Measurements from ENCODE around the gene R3HDM4. TPM values are rescaled to one million over a fixed set of nuclear protein-coding genes. Genes with fewer than 3 reads are reported as not detected.

Gene R3HDM4
- total RNA-seq, 1 experiment from 2014 or later: 54.0 TPM

- no peaks in the 10 kb centered on the region for H3K4me1 Mint-ChIP-seq (ENCODE audit: low read depth, unreplicated experiment)
- BruUV-seq (replicated peaks): no TSS peak
- H3K36me3 Mint-ChIP-seq (ENCODE audit: insufficient read depth, unreplicated experiment): peaks cover 6% of the 10 kb centered on the region
- DNase-seq: no peak
- no peak for TF ChIP-seq CTCF (IDR thresholded peaks at IDR 0.05; ENCODE audit: unreplicated experiment)
- H3K9me3 Mint-ChIP-seq (ENCODE audit: low read depth, unreplicated experiment): no peaks in the 10 kb centered on the region
- peaks cover 16% of the 10 kb centered on the region for H3K27me3 Mint-ChIP-seq (ENCODE audit: unreplicated experiment)
- H3K27ac Mint-ChIP-seq (ENCODE audit: unreplicated experiment): no peak overlapping the region
- CTCF ChIA-PET: interaction anchor here (0.6 kb wide), 1 partner anchor 387 kb away, joined by 3 read pairs; no protein-coding TSS in a partner anchor
- intact Hi-C loops (cut with micrococcal nuclease; ENCODE audit: unreplicated experiment): no loop called here
- H3K4me3 Mint-ChIP-seq (ENCODE audit: low read depth, unreplicated experiment): no peak overlapping the region
Observed at GRCh38 chr19:933553-933882, 20.5 kb upstream of the R3HDM4 start.

GRCh38 chr19:932648-933552 lies 19.9 kb upstream of the R3HDM4 start:
- intact Hi-C loops (cut with micrococcal nuclease; ENCODE audit: unreplicated experiment): no loop called here
- Mint-ChIP-seq H3K9me3 (ENCODE audit: low read depth, unreplicated experiment) (no peaks in the 10 kb centered on the region), H3K36me3 (ENCODE audit: insufficient read depth, unreplicated experiment) (peaks cover 6% of the 10 kb centered on the region), H3K4me3 (ENCODE audit: low read depth, unreplicated experiment) (no peak overlapping the region), H3K4me1 (ENCODE audit: low read depth, unreplicated experiment) (no peaks in the 10 kb centered on the region), H3K27me3 (ENCODE audit: unreplicated experiment) (peaks cover 16% of the 10 kb centered on the region), H3K27ac (ENCODE audit: unreplicated experiment) (no peak overlapping the region)
- no TSS peak for BruUV-seq (replicated peaks)
- no peak for TF ChIP-seq CTCF (IDR thresholded peaks at IDR 0.05; ENCODE audit: unreplicated experiment)
- peak; percentile 31 for DNase-seq
- CTCF ChIA-PET: interaction anchor here (0.6 to 0.9 kb wide), 2 partner anchors 29 to 387 kb away, joined by 3 to 8 read pairs; no protein-coding TSS in a partner anchor

- no peak overlapping the region for H3K27ac Mint-ChIP-seq (ENCODE audit: unreplicated experiment)
- CTCF ChIA-PET: interaction anchor here (0.9 kb wide), 1 partner anchor 30 kb away, joined by 8 read pairs; no protein-coding TSS in a partner anchor
- peaks cover 6% of the 10 kb centered on the region for H3K36me3 Mint-ChIP-seq (ENCODE audit: insufficient read depth, unreplicated experiment)
- H3K9me3 Mint-ChIP-seq (ENCODE audit: low read depth, unreplicated experiment): no peaks in the 10 kb centered on the region
- no peaks in the 10 kb centered on the region for H3K4me1 Mint-ChIP-seq (ENCODE audit: low read depth, unreplicated experiment)
- no peak for DNase-seq
- intact Hi-C loops (cut with micrococcal nuclease; ENCODE audit: unreplicated experiment): no loop called here
- no peak for TF ChIP-seq CTCF (IDR thresholded peaks at IDR 0.05; ENCODE audit: unreplicated experiment)
- no peak overlapping the region for H3K4me3 Mint-ChIP-seq (ENCODE audit: low read depth, unreplicated experiment)
- peaks cover 16% of the 10 kb centered on the region for H3K27me3 Mint-ChIP-seq (ENCODE audit: unreplicated experiment)
- BruUV-seq (replicated peaks): no TSS peak
Observed at GRCh38 chr19:931860-932647, 19.0 kb upstream of the R3HDM4 start.

- no peaks in the 10 kb centered on the region for H3K9me3 Mint-ChIP-seq (ENCODE audit: low read depth, unreplicated experiment)
- CTCF ChIA-PET: no interaction called here
- intact Hi-C loops (cut with micrococcal nuclease; ENCODE audit: unreplicated experiment): no loop called here
- H3K4me3 Mint-ChIP-seq (ENCODE audit: low read depth, unreplicated experiment): no peak overlapping the region
- peaks cover 13% of the 10 kb centered on the region for H3K36me3 Mint-ChIP-seq (ENCODE audit: insufficient read depth, unreplicated experiment)
- H3K27ac Mint-ChIP-seq (ENCODE audit: unreplicated experiment): no peak overlapping the region
- H3K27me3 Mint-ChIP-seq (ENCODE audit: unreplicated experiment): peaks cover 16% of the 10 kb centered on the region
- no TSS peak for BruUV-seq (replicated peaks)
- H3K4me1 Mint-ChIP-seq (ENCODE audit: low read depth, unreplicated experiment): no peaks in the 10 kb centered on the region
- DNase-seq: no peak
- TF ChIP-seq CTCF (IDR thresholded peaks at IDR 0.05; ENCODE audit: unreplicated experiment): no peak
Observed at GRCh38 chr19:929891-930258, 16.9 kb upstream of the R3HDM4 start.
